ENCODE data around the gene INTS1.
"Not testable (repeated sequence)": the region's sequence is repeated elsewhere in the genome, so short reads cannot be mapped to it uniquely, and the experiment has no call there.

The INTS1 gene

GRCh38 chr7:1459512-1459892 lies 44.7 kb downstream of the INTS1 start:
- DNase-seq: peak; percentile 99

DNA sequence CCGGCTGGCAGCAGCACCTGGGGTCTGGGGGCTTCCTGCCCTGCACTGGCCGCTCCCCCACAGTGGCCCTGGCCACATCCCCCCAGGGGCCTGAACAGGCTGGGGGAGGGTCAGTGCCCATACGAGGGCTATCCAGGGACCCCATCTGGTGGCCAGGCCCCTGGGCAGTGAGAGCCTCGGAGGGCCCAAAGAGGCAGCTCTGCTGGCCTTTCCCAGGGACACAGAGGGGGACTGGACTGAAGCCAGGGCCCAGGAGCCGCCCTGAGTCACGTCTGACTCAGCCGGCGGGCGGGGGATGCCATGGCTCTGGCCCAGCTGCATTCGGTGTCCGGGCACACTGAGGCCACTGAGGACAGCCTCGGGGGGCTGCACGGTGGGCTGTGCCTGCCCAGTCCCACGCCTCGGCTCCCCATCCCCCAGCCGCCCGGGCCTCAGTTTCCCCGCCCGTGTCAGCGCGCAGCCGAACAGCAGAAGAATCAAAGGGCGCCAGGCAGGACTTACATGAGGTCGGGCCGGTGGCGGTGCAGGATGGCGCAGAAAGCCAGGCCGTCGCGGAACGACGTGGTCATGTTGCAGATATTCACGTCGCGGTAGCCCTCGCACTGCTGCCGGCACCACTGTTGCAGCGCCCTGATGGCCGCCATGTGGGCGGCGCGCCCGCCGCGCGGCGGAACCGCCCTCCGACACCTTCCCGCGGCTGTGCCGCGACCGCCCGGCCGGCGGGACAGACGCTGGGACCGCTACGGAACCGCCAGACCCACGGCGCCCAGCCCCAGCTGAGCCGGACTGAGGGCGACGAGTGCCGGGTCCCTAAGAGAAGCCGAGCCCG lies 45.3 kb downstream of the INTS1 start, which contains the start of gene MICALL2:
TSS of gene MICALL2 (minus strand) at position 788 of the 829 bp plus-strand sequence. CDS start at position 644, 144 bp downstream.
- DNase-seq: no peak

DNA sequence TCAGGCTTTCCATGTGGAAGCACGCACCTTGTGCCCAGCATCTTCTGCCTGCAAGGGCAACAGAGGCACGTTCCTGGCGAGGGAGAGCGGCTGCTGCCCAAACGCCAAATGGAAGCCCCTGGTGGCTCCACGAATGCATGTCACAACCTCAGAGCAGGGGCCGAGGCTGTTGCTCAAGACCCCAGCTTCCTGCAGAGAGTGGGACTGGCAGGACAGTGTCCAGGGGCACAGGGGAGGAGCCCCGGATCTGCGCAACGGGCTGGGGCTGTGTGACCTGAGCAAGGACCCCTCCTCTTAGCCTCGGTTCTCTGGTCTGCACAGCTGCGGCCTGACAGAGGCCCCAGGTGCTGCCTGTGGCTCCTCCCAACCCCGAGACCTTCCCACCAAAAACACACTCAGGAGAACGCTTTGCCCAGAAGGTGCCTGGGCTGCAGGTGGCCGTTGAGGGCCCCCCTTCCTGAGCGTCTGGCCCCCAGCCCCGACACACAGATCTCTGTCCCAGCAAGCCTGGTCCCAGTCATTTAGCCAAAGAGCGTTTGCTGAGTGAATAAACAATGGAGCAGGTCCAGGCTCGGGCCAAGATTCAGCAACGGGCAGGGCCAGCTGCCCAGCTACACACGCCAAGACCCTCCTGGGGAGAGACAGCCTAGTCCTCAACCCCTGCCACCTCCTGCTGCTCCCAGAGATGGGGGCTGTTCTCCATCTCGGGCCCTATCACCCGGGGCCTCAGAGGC lies 46.1 kb downstream of the INTS1 start:
- no peak for DNase-seq

GRCh38 chr7:1457059-1457948 lies 46.9 kb downstream of the INTS1 start:
- no peak for DNase-seq

- DNase-seq: no peak
These were observed 48.2 kb downstream of the INTS1 start for GRCh38 chr7:1455955-1456354.

- no peak for DNase-seq
These were observed 48.8 kb downstream of the INTS1 start for GRCh38 chr7:1455241-1455939.

- DNase-seq: no peak
These were observed 49.6 kb downstream of the INTS1 start for GRCh38 chr7:1454542-1454941.

- DNase-seq: no peak
These were observed 52.0 kb downstream of the INTS1 start for GRCh38 chr7:1452205-1452604.

DNA sequence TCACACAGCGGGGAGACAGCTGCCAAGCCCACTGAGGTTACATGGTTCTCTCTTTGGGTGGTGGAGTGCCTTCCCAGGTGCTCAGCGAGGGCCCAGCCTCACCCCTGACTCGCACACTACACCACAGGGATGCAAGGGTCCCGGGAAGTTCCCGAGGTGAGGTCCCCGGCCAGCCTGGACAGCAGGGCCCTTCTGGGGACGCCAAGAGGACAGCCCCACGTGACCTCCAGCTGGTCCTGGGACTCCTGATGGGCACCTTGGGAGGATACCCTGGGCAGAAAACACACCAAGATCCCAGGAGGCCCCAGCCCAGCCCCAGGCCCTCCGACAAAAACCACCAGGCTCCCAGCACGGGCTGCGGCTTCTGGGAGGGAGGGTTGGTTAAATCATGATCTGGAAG lies 53.2 kb downstream of the INTS1 start:
- no peak for DNase-seq

DNA sequence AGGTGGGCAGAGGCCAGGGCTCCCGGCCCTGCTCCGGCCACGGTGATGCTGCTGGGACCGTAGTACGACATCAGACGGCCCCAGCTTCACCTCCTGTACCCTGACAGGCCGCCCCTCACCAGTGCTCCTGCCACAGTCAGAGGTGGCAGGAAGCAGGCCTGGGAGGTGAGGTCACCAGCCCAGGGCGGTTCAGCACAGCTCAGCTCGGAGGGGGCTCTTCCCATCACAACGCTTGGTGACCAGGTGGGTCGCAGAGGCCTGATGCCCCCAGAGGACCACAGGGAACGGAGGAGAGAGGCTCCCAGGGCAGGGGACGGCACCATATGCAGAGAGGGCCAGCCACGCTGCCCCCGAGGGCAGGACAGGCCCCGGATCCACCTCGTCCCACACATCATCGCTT lies 53.8 kb downstream of the INTS1 start:
- DNase-seq: no peak

DNA sequence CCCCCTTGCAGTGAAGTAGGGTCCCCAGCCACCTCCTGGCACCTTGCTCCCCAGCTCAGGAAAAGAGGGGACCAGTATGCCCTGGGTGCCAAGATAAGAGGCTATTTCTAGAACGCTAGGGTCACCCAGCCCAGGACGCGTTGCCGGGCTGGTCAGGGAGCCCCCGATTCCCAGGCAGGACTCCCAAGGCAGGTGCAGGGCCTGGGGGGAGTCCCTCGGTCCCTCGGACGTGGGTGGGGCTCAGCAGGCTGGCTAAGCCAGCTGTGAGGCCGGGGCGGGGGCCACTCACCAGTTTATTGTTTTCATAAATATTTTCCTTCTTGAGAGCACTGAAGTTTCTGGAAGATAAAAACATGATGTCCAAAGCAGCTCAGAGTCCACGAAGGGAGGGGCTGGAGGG lies 54.2 kb downstream of the INTS1 start:
- DNase-seq: no peak

DNA sequence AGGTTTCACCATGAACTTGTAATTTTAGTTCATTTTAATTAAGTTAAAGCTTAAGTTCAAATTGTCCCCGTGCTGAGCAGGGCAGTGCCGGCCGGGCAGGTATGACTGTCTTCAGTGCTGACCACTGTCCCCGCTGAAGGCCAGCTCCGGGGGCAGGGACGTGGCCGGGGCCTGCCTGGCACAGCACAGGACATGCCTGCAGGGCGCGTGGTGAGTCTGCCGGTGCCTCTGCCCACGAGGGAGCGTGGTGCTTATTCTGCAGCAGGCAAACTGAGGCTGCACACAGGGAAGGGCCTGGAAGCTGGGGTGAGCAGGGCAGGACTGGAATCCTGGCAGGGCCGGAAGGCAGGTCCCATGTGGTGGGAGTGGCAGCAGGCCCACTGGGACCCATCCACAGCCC lies 54.7 kb downstream of the INTS1 start:
- no peak for DNase-seq

- no peak for DNase-seq
These were observed 55.2 kb downstream of the INTS1 start for GRCh38 chr7:1448958-1449357.

GRCh38 chr7:1447551-1448244 lies 56.5 kb downstream of the INTS1 start:
- DNase-seq: no peak

- no peak for DNase-seq
These were observed 57.1 kb downstream of the INTS1 start for GRCh38 chr7:1447112-1447511.

DNA sequence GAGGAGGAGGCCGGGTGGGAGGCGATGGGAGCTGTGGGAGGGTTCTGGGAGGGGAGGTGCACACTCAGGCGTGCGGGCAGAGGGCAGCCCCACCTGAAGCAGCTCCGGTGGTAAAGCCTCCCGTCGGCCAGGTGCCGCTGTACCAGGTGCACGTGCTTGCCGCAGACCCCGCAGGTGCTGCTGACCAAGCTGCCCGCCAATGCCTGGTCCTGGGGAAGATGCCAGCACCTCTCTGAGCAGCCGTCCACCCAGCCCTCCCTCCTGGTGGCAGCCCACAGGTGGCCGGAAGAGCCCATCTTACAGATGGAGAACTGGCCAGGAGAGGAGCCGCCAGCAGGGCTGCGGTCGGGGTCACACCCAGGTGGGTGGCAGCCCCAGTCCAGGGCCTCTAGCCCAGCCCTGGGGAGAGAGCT lies 57.6 kb downstream of the INTS1 start:
- DNase-seq: no peak

DNA sequence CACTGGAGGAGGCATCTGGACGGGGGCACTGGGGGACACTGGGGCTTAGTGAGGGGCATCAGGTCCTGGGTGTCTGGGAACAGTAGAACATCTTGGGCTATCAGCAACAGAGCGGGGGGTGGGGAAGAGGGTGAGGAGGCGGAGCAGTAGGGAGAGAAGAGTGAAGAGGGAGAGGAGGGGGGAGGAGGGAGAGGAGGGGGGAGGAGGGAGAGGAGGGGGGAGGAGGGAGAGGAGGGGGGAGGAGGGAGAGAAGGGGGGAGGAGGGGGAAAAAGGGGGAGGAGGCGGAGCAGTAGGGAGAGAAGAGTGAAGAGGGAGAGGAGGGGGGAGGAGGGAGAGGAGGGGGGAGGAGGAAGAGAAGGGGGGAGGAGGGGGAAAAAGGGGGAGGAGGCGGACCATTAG lies 58.2 kb downstream of the INTS1 start:
- DNase-seq: peak; percentile 21

DNA sequence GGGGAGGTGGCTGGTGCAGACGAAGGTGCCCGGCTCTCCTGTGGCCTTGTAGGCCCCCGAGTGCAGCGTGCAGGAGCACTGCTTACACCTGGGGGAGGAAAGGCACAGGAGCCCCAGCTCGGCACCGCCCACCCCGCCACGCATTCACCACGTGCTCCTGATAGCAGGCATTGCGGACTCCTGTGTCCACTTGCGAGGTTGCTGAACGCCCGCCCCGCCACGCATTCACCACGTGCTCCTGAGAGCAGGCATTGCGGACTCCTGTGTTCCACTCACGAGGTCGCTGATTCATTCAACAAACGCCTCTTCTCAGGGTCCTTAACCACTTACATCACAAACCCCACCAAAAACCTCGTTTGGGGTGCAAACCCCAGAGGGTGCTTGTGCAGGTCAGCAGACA lies 58.8 kb downstream of the INTS1 start:
- no peak for DNase-seq

DNA sequence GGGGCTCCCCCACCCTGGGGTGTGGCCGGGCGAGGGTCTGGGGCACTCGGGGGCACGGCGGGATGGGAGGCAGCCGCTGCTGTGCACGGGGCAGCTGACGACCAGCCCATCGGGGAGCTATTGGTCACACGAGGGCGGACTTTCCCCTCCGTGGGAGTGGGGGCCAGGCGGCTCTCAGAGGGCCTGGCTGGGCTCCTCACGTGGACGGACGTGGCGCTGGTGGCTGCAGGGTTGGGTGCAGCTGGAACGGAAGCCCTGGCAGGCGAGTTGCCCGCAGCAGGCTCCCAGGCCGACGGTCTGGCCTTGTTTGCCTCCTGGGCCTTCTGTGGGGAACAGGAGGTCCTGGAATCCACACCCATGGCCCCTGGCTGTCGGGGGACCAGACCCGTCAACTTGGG lies 59.3 kb downstream of the INTS1 start:
- no peak for DNase-seq

DNA sequence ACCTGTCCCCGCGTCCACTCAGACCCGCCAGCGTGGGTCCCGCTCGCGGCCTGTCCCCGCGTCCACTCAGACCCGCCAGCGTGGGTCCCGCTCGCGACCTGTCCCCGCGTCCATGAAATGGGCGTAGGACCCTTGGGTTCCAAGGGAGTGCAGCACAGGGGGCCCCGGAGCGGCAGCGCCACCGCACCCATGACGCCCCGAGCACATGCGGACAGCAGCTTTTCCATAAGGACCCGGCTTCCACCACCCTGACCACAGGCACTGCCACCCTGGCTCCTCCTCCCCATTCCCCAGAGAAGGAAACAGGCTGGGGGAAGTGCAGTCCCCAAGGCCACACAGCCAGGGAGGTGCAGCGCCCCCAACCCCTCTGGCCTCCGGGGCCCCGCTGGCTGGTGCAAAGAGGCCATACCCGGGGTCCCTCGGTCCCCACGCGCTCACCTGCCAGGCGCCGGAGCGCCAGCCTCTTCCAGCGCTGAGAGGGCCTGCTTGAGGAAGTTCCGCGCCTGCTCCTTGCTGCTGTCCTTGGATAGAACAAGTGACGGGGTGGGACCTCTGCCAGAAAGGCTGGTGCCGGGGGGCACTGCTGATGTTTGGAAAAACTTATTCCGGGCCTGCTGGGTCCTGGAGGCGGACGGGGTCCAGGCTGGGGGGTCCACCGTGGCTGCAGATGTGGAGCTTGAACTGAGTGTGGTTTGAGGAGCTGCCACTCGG lies 59.8 kb downstream of the INTS1 start:
- no peak for DNase-seq

DNA sequence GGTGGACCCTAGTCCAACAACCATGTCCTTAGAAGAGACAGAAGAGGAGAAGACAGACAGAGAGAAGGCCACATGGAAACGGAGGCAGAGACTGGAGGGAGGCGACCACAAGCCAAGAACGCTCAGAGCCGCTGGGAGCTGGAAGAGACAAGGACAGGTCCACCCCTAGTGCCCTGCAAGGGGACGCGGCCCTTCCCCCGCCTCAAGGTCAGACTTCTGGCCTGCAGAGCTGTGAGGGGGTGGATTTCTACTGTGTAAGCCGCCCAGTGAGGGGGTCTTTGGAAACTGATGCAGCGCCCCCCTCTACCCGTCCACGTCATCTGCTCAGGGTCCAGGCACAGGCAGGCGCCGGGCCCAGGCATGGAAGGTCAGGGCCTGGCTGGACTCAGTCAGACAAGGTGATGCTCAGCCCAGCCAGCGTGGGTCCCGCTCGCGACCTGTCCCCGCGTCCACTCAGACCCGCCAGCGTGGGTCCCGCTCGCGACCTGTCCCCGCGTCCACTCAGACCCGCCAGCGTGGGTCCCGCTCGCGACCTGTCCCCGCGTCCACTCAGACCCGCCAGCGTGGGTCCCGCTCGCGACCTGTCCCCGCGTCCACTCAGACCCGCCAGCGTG lies 60.5 kb downstream of the INTS1 start:
- not testable (repeated sequence) for DNase-seq

Measured in NCI-H2171 (cell line).